HCT116 (cell line): ENCODE measurements around the gene IDUA. TPM values are rescaled to one million over a fixed set of nuclear protein-coding genes. Genes with fewer than 3 reads are reported as not detected.

Experiments
- ATAC-seq: fragments of 200-7000 bp; cut with Tn5 transposase; 2 replicates; pipeline ENCODE4 v1.9.1; 2020; ENCODE audit warnings: mild to moderate bottlenecking, moderate library complexity
- BruUV-seq: library from RNA; stranded (reverse); fragments of 400-500 nt; replicated peaks from 2 replicates; lab custom pipeline; 2021; lab: Mats Ljungman, UMichigan
- CTCF ChIA-PET: fragments of 300-600 bp; sonication (Branson Sonifier 250); formaldehyde crosslinking; loops from one replicate; lab custom pipeline; 2021; ENCODE audit warnings: antibody characterized with exemption; lab: Charles Lee
- POLR2A ChIA-PET: fragments of 300-600, 350-600 bp; sonication (Branson Sonifier 250); formaldehyde crosslinking; loops from one replicate; lab custom pipeline; 2021; ENCODE audit warnings: antibody characterized with exemption; lab: Charles Lee
- RAD21 ChIA-PET, 2 experiments: fragments of 300-600 bp; sonication (Branson Sonifier 250); formaldehyde crosslinking; loops; one replicate each; lab custom pipeline; 2023; ENCODE audit warnings: low total read pairs in 2 of 2; ENCODE audit not compliant: uncharacterized antibody in 2 of 2, unreplicated experiment in 2 of 2, low non-redundant PET in 1 of 2; lab: Charles Lee
- DNase-seq: peaks from one replicate; pipeline ENCODE4 v3.0.0-alpha.2; 2010; ENCODE audit warnings: low read depth, low spot score
- H2AFZ ChIP-seq: fragments of 200-600 bp; shearing (Covaris generic), sonication (generic); 2 replicates; pipeline ENCODE4 v1.6.1; 2017; ENCODE audit warnings: low read depth, mixed run types, mixed read lengths, antibody characterized with exemption, low read length; ENCODE audit not compliant: poor library complexity, severe bottlenecking
- H3K27ac ChIP-seq: 2 replicates; pipeline ENCODE4 v1.5.1; 2012; ENCODE audit warnings: low read depth, low read length
- H3K27me3 ChIP-seq: fragments of 200-600 bp; sonication (generic); 2 replicates; pipeline ENCODE4 v1.6.1; 2016; ENCODE audit warnings: mixed run types, low read length, mixed read lengths; ENCODE audit not compliant: insufficient read depth
- H3K36me3 ChIP-seq, 2 experiments: fragments of 200-500 bp in 1 of 2; fragments of 200-600 bp in 1 of 2; sonication (Bioruptor generic) in 1 of 2; sonication (generic) in 1 of 2; 2 replicates each; pipeline versions ENCODE4 v1.5.1 to v1.6.1; 2014 to 2016; ENCODE audit warnings: low read length in 2 of 2, inconsistent platforms in 1 of 2, mixed read lengths in 1 of 2, mixed run types in 1 of 2; ENCODE audit not compliant: insufficient read depth in 2 of 2, control insufficient read depth in 1 of 2
- H3K4me1 ChIP-seq, 2 experiments: fragments of 200-600 bp in 1 of 2; sonication (generic) in 1 of 2; 2 replicates each; pipeline versions ENCODE4 v1.5.1 to v1.6.1; 2012 to 2017; ENCODE audit warnings: low read length in 2 of 2, inconsistent platforms in 1 of 2, mild to moderate bottlenecking in 1 of 2, mixed read lengths in 1 of 2, mixed run types in 1 of 2, moderate library complexity in 1 of 2; ENCODE audit not compliant: insufficient read depth in 2 of 2, control insufficient read depth in 1 of 2
- H3K4me2 ChIP-seq: fragments of 200-600 bp; sonication (generic); 2 replicates; pipeline ENCODE4 v1.6.1; 2017; ENCODE audit warnings: mixed run types, low read length, mixed read lengths
- H3K4me3 ChIP-seq, 2 experiments: fragments of 200-600 bp in 1 of 2; sonication (generic) in 1 of 2; replicated peaks in 1 of 2; 2 replicates each; pipeline ENCODE4 v1.5.1; 2011 to 2016; ENCODE audit warnings: low read length in 2 of 2, control low read depth in 1 of 2, low read depth in 1 of 2, mild to moderate bottlenecking in 1 of 2, mixed read lengths in 1 of 2, mixed run types in 1 of 2
- H3K79me2 ChIP-seq: fragments of 200-600 bp; sonication (generic); 2 replicates; pipeline ENCODE4 v1.6.1; 2017; ENCODE audit warnings: mild to moderate bottlenecking, mixed run types, low read length, moderate library complexity, mixed read lengths; ENCODE audit not compliant: insufficient read depth
- H3K9ac ChIP-seq: fragments of 200-600 bp; sonication (generic); 2 replicates; pipeline ENCODE4 v1.6.1; 2016; ENCODE audit warnings: low read length, mixed read lengths
- H3K9me2 ChIP-seq: fragments of 200-600 bp; sonication (generic), shearing (Covaris generic); 2 replicates; pipeline ENCODE4 v1.6.1; 2017; ENCODE audit warnings: mixed run types, mild to moderate bottlenecking, moderate library complexity; ENCODE audit not compliant: insufficient read depth
- H3K9me3 ChIP-seq, 2 experiments: fragments of 200-500 bp in 1 of 2; fragments of 200-600 bp in 1 of 2; sonication (Bioruptor generic) in 1 of 2; sonication (generic) in 1 of 2; 2 replicates each; pipeline ENCODE4 v1.6.1; 2014 to 2017; ENCODE audit warnings: low read length in 2 of 2, mixed read lengths in 2 of 2, inconsistent platforms in 1 of 2, low read depth in 1 of 2, mild to moderate bottlenecking in 1 of 2, mixed run types in 1 of 2, moderate library complexity in 1 of 2; ENCODE audit not compliant: control insufficient read depth in 1 of 2, insufficient read depth in 1 of 2
- H4K20me1 ChIP-seq: fragments of 200-600 bp; sonication (generic), shearing (Covaris generic); 2 replicates; pipeline ENCODE4 v1.6.1; 2017; ENCODE audit warnings: mixed run types, mild to moderate bottlenecking, moderate library complexity; ENCODE audit not compliant: insufficient read depth
- ELF1 ChIP-seq: IDR thresholded peaks from 2 replicates; pipeline ENCODE4 v1.6.1; 2012; ENCODE audit warnings: low read depth, borderline replicate concordance
- EZH2phosphoT487 ChIP-seq: fragments of 200-600 bp; IDR thresholded peaks from 2 replicates; pipeline ENCODE4 v1.6.1; 2018; ENCODE audit warnings: antibody characterized with exemption, borderline replicate concordance
- JUND ChIP-seq: IDR thresholded peaks from 2 replicates; pipeline ENCODE4 v1.6.1; 2012
- MAX ChIP-seq: IDR thresholded peaks from 2 replicates; pipeline ENCODE4 v1.6.1; 2012
- REST ChIP-seq: IDR thresholded peaks from 2 replicates; pipeline ENCODE4 v1.6.1; 2012; ENCODE audit warnings: low read depth
- SIN3A ChIP-seq: IDR thresholded peaks from 2 replicates; pipeline ENCODE4 v1.6.1; 2012; ENCODE audit warnings: low read depth
- SP1 ChIP-seq: IDR thresholded peaks from 2 replicates; pipeline ENCODE4 v1.6.1; 2012; ENCODE audit warnings: low read depth
- YY1 ChIP-seq: IDR thresholded peaks from 2 replicates; pipeline ENCODE4 v1.6.1; 2011; ENCODE audit warnings: low read length, low read depth, moderate library complexity, mild to moderate bottlenecking; ENCODE audit not compliant: insufficient replicate concordance; ENCODE audit errors: extremely low read depth
- ZNF274 ChIP-seq: fragments of 200-500 bp; sonication (Bioruptor generic); IDR thresholded peaks from 2 replicates; pipeline ENCODE4 v1.6.1; 2014; ENCODE audit warnings: mild to moderate bottlenecking, low read depth, low read length, inconsistent platforms
- intact Hi-C: fragments of 100-400 bp; cut with micrococcal nuclease; formaldehyde crosslinking; loops from 2 replicates; pipeline ENCODE4 v1.10.0; 2022
- total RNA-seq: library from RNA; stranded (reverse); gene quantifications from one replicate; pipeline ENCODE4 v1.2.1, GENCODE V29; 2021; ENCODE audit not compliant: unreplicated experiment

The IDUA gene
- total RNA-seq, 1 experiment from 2014 or later, result 28.2 TPM

- intact Hi-C loops, result no loop called here
- ATAC-seq (peak; percentile 33; the same call in 1 of the 2 replicates), DNase-seq (no peak)
Observed at GRCh38 chr4:1019729-1020470, 33.1 kb downstream of the IDUA start.

More at GRCh38 chr4:1019729-1020470, 33.1 kb downstream of the IDUA start:
- H4K20me1 ChIP-seq, result no peaks in the 10 kb centered on the region
- ChIA-PET POLR2A (no interaction called here), RAD21 (no interaction called here), CTCF (no interaction called here)
- no peak overlapping the region for H3K27ac ChIP-seq
- H3K79me2 ChIP-seq, result peaks cover 3% of the 10 kb centered on the region; the same call in 1 of the 2 replicates
- no peaks in the 10 kb centered on the region for H3K9me2 ChIP-seq
- no peak overlapping the region for H3K4me2 ChIP-seq
- BruUV-seq, result no TSS peak
- no peak overlapping the region for H3K9ac ChIP-seq
- TF ChIP-seq ELF1, result no peak
- TF ChIP-seq ZNF274, result no peak
- no peak for TF ChIP-seq YY1
- TF ChIP-seq JUND, result no peak
- no peak for TF ChIP-seq SP1
- TF ChIP-seq SIN3A, result no peak
- TF ChIP-seq EZH2phosphoT487, result no peak
- no peak for TF ChIP-seq REST
- no peak for TF ChIP-seq MAX
- H3K36me3 ChIP-seq, result peaks cover 0 to under 1% of the 10 kb centered on the region in 2 experiments; a peak in 1 of 4 replicates
- H3K9me3 ChIP-seq, result no peaks in the 10 kb centered on the region
- H3K4me3 ChIP-seq, result no peak overlapping the region
- H2AFZ ChIP-seq, result no peak overlapping the region
- peaks cover 0 to 9% of the 10 kb centered on the region in 2 experiments; a peak in 1 of 4 replicates for H3K4me1 ChIP-seq
- H3K27me3 ChIP-seq, result no peaks in the 10 kb centered on the region
